ENCODE measurements around the gene TAX1BP3. TPM values are rescaled to one million over a fixed set of nuclear protein-coding genes. Genes with fewer than 3 reads are reported as not detected.

Gene TAX1BP3
- total RNA-seq, 1 experiment from 2014 or later = 76.3 TPM

GRCh38 chr17:3715296-3715695 lies 46.9 kb upstream of the TAX1BP3 start:
- H3K27ac Mint-ChIP-seq = no peak overlapping the region
- no peaks in the 10 kb centered on the region for H3K23me2 ChIP-seq (ENCODE audit: insufficient read length, low read depth, low read length, poor library complexity, severe bottlenecking)

More at GRCh38 chr17:3715296-3715695, 46.9 kb upstream of the TAX1BP3 start:
- Histone ChIP-seq H2BK12ac (ENCODE audit: insufficient read length, low read depth, low read length) (no peak overlapping the region), H3K4ac (ENCODE audit: low read depth, low read length) (no peak overlapping the region), H4K5ac (ENCODE audit: insufficient read length, low read depth, low read length) (no peak overlapping the region), H3K9ac (ENCODE audit: extremely low read depth, insufficient read length, low read length) (no peak overlapping the region), H3K4me1 (ENCODE audit: insufficient read depth, low read length) (no peaks in the 10 kb centered on the region), H4K20me1 (ENCODE audit: control insufficient read depth, insufficient read depth, insufficient read length) (no peaks in the 10 kb centered on the region), H2AFZ (ENCODE audit: low read length) (no peak overlapping the region), H3K27me3 (ENCODE audit: insufficient read depth, low read length) (no peaks in the 10 kb centered on the region), H3T11ph (ENCODE audit: low read length) (no peak overlapping the region), H3K79me2 (ENCODE audit: insufficient read depth, low read length) (no peaks in the 10 kb centered on the region), H3K79me1 (ENCODE audit: insufficient read depth, low read depth, low read length, poor library complexity, severe bottlenecking) (no peaks in the 10 kb centered on the region), H2AK5ac (ENCODE audit: insufficient read length, low read length) (no peak overlapping the region), H3K4me2 (ENCODE audit: insufficient read depth, insufficient read length, low read length) (no peak overlapping the region), H4K8ac (replicated peaks; ENCODE audit: insufficient read length, low read depth, low read length) (no peak overlapping the region), H3K14ac (ENCODE audit: insufficient read depth, low read length) (no peak overlapping the region), H2BK5ac (ENCODE audit: insufficient read length, low read length) (no peak overlapping the region), H3K27ac (ENCODE audit: insufficient read length, low read depth, low read length) (no peak overlapping the region), H2BK15ac (ENCODE audit: low read depth, low read length) (no peak overlapping the region), H2BK120ac (ENCODE audit: low read depth, low read length, poor library complexity, severe bottlenecking) (no peak overlapping the region), H2BK20ac (ENCODE audit: low read depth, low read length, poor library complexity, severe bottlenecking) (no peak overlapping the region), H4K91ac (ENCODE audit: insufficient read length, low read depth, low read length) (no peak overlapping the region), H3K56ac (ENCODE audit: insufficient read length, low read depth, low read length) (no peak overlapping the region), H3K9me3 (ENCODE audit: control insufficient read depth, low read depth, low read length) (no peaks in the 10 kb centered on the region), H3K23ac (ENCODE audit: insufficient read length, low read depth, low read length) (no peak overlapping the region), H3K18ac (ENCODE audit: insufficient read length, low read depth, low read length) (no peak overlapping the region)
- H3K4me1 Mint-ChIP-seq = peaks cover 0 to 2% of the 10 kb centered on the region in 2 experiments; a peak in 1 of 4 replicates
- H3K36me3 Mint-ChIP-seq (ENCODE audit: insufficient read depth in 1 of 3, low read depth in 3 of 3) = peaks cover 9 to 55% (median 27%) of the 10 kb centered on the region in 3 experiments; a peak in 6 of 7 replicates
- WGBS (ENCODE audit: extremely low coverage, insufficient read length, low lambda C conversion rate) = no CpG with 5 or more reads among the region's 8 CpGs
- H3K4me3 Mint-ChIP-seq = no peak overlapping the region
- DNase-seq = no peak
- H3K27me3 Mint-ChIP-seq (ENCODE audit: low read depth) = no peaks in the 10 kb centered on the region
- TF ChIP-seq CTCF (conservative IDR thresholded peaks at IDR 0.05) = no peak
- H3K9me3 Mint-ChIP-seq = no peaks in the 10 kb centered on the region
